Measurements from ENCODE around the gene ART3. TPM values are rescaled to one million over a fixed set of nuclear protein-coding genes. Genes with fewer than 3 reads are reported as not detected.
A peak's percentile ranks its signal among the peaks of the same experiment; 100 is the strongest.

ART3 gene
- total and polyA plus RNA-seq, 9 of the 15 experiments (the other 6 are each of a cell fraction or from before 2014, with no cell fraction given): 0.69 to 1.4 (median 1.1) TPM; not detected in 1

DNA sequence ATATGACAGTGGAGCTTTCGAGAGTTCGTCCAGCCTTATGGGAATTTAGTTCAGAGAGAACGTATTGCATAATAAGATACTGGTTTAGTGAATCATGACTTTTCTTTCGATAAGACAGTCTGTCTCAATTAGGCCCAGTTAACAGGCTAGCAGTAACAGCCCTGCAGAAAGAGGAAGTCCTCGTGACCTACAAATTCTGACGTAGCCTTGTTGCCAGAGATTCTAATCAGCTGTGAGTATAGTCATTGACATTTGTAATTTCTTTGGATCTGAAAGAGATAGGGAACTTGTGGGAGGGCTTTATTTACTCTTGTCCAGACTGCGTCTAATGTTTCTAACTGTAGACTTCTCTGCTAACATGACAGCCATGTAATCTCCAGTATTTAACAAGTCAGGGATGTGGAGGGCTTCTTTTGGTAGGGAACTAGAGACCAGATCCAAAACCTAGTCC is 15.8 kb downstream of the ART3 start (continued):
- TF ChIP-seq CBX1 (IDR thresholded peaks at IDR 0.05; ENCODE audit: low read depth) (no peak), ZNF76 (CRISPR knock-in tag; IDR thresholded peaks at IDR 0.05; ENCODE audit: borderline replicate concordance) (no peak), SNRNP70 (optimal IDR thresholded peaks at IDR 0.05; ENCODE audit: low read depth, low read length) (no peak), ZNF224 (CRISPR knock-in tag; IDR thresholded peaks at IDR 0.05) (no peak), RBM22 (IDR thresholded peaks at IDR 0.05; ENCODE audit: low read depth, low read length, poor library complexity, severe bottlenecking) (no peak), SMAD2 (IDR thresholded peaks at IDR 0.05; ENCODE audit: low read depth, low read length) (no peak), ZNF79 (CRISPR knock-in tag; IDR thresholded peaks at IDR 0.05; ENCODE audit: low read depth) (no peak), ZNF583 (CRISPR knock-in tag; IDR thresholded peaks at IDR 0.05) (no peak), CEBPG (CRISPR knock-in tag; IDR thresholded peaks at IDR 0.05) (peak; percentile 90), CEBPG (tag; conservative IDR thresholded peaks at IDR 0.05 in 1 of 2, IDR thresholded peaks at IDR 0.05 in 1 of 2) (peak; percentile 98), TAF15 (IDR thresholded peaks at IDR 0.05; ENCODE audit: low read depth, low read length) (no peak), U2AF2 (optimal IDR thresholded peaks at IDR 0.05; ENCODE audit: low read depth, low read length) (no peak), ZBED1 (IDR thresholded peaks at IDR 0.05) (no peak), HSF4 (CRISPR knock-in tag; IDR thresholded peaks at IDR 0.05; ENCODE audit: borderline replicate concordance) (no peak), ZNF133 (CRISPR knock-in tag; IDR thresholded peaks at IDR 0.05) (no peak), MCM7 (IDR thresholded peaks at IDR 0.05) (no peak), NRF1 (conservative IDR thresholded peaks at IDR 0.05 in 1 of 2, IDR thresholded peaks at IDR 0.05 in 1 of 2) (no peak)
- TF ChIP-seq, protein P1, sequence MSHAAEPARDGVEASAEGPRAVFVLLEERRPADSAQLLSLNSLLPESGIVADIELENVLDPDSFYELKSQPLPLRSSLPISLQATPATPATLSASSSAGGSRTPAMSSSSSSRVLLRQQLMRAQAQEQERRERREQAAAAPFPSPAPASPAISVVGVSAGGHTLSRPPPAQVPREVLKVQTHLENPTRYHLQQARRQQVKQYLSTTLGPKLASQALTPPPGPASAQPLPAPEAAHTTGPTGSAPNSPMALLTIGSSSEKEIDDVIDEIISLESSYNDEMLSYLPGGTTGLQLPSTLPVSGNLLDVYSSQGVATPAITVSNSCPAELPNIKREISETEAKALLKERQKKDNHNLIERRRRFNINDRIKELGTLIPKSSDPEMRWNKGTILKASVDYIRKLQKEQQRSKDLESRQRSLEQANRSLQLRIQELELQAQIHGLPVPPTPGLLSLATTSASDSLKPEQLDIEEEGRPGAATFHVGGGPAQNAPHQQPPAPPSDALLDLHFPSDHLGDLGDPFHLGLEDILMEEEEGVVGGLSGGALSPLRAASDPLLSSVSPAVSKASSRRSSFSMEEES (CRISPR knock-in tag; IDR thresholded peaks at IDR 0.05): peak; percentile 84
- TF ChIP-seq, protein P2, sequence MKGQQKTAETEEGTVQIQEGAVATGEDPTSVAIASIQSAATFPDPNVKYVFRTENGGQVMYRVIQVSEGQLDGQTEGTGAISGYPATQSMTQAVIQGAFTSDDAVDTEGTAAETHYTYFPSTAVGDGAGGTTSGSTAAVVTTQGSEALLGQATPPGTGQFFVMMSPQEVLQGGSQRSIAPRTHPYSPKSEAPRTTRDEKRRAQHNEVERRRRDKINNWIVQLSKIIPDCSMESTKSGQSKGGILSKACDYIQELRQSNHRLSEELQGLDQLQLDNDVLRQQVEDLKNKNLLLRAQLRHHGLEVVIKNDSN (CRISPR knock-in tag; IDR thresholded peaks at IDR 0.05): peak; percentile 66
- TF ChIP-seq, protein P3, sequence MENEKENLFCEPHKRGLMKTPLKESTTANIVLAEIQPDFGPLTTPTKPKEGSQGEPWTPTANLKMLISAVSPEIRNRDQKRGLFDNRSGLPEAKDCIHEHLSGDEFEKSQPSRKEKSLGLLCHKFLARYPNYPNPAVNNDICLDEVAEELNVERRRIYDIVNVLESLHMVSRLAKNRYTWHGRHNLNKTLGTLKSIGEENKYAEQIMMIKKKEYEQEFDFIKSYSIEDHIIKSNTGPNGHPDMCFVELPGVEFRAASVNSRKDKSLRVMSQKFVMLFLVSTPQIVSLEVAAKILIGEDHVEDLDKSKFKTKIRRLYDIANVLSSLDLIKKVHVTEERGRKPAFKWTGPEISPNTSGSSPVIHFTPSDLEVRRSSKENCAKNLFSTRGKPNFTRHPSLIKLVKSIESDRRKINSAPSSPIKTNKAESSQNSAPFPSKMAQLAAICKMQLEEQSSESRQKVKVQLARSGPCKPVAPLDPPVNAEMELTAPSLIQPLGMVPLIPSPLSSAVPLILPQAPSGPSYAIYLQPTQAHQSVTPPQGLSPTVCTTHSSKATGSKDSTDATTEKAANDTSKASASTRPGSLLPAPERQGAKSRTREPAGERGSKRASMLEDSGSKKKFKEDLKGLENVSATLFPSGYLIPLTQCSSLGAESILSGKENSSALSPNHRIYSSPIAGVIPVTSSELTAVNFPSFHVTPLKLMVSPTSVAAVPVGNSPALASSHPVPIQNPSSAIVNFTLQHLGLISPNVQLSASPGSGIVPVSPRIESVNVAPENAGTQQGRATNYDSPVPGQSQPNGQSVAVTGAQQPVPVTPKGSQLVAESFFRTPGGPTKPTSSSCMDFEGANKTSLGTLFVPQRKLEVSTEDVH (IDR thresholded peaks at IDR 0.05; ENCODE audit: low read depth, partially characterized antibody): peak; percentile 26
- TF ChIP-seq, protein P4, sequence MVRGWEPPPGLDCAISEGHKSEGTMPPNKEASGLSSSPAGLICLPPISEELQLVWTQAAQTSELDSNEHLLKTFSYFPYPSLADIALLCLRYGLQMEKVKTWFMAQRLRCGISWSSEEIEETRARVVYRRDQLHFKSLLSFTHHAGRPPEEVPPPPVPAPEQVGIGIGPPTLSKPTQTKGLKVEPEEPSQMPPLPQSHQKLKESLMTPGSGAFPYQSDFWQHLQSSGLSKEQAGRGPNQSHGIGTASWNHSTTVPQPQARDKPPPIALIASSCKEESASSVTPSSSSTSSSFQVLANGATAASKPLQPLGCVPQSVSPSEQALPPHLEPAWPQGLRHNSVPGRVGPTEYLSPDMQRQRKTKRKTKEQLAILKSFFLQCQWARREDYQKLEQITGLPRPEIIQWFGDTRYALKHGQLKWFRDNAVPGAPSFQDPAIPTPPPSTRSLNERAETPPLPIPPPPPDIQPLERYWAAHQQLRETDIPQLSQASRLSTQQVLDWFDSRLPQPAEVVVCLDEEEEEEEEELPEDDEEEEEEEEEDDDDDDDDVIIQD (CRISPR knock-in tag; IDR thresholded peaks at IDR 0.05): no peak
- TF ChIP-seq, protein P5, sequence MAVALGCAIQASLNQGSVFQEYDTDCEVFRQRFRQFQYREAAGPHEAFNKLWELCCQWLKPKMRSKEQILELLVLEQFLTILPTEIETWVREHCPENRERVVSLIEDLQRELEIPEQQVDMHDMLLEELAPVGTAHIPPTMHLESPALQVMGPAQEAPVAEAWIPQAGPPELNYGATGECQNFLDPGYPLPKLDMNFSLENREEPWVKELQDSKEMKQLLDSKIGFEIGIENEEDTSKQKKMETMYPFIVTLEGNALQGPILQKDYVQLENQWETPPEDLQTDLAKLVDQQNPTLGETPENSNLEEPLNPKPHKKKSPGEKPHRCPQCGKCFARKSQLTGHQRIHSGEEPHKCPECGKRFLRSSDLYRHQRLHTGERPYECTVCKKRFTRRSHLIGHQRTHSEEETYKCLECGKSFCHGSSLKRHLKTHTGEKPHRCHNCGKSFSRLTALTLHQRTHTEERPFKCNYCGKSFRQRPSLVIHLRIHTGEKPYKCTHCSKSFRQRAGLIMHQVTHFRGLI (CRISPR knock-in tag; IDR thresholded peaks at IDR 0.05): no peak
